Kidney tubule cell (primary cell): ENCODE measurements around the gene BDH1.
A peak's percentile ranks its signal among the peaks of the same experiment; 100 is the strongest.

Source experiments
- DNase-seq: peaks from one replicate; pipeline ENCODE4 v3.0.0-alpha.2; 2018; ENCODE audit warnings: low spot score

The BDH1 gene

GRCh38 chr3:197547306-197548011 lies 8.3 kb downstream of the BDH1 start:
- peak; percentile 46 for DNase-seq

GRCh38 chr3:197546307-197547085 lies 9.3 kb downstream of the BDH1 start:
- peak; percentile 41 for DNase-seq

- DNase-seq, result no peak
Observed at GRCh38 chr3:197545571-197545970, 10.2 kb downstream of the BDH1 start.

- no peak for DNase-seq
Observed at GRCh38 chr3:197545101-197545500, 10.7 kb downstream of the BDH1 start.

GRCh38 chr3:197542741-197543454 lies 12.9 kb downstream of the BDH1 start:
- DNase-seq, result no peak

- no peak for DNase-seq
Observed at GRCh38 chr3:197541756-197542539, 13.8 kb downstream of the BDH1 start.

GRCh38 chr3:197540961-197541377 lies 14.8 kb downstream of the BDH1 start:
- no peak for DNase-seq

GRCh38 chr3:197539651-197540051 lies 16.1 kb downstream of the BDH1 start:
- DNase-seq, result peak; percentile 25

GRCh38 chr3:197533927-197534725 lies 21.6 kb downstream of the BDH1 start:
- DNase-seq, result no peak

- no peak for DNase-seq
Observed at GRCh38 chr3:197533396-197533795, 22.4 kb downstream of the BDH1 start.

GRCh38 chr3:197532388-197532787 lies 23.4 kb downstream of the BDH1 start:
- no peak for DNase-seq

GRCh38 chr3:197528190-197528589 lies 27.6 kb downstream of the BDH1 start:
- no peak for DNase-seq

GRCh38 chr3:197527569-197527968 lies 28.2 kb downstream of the BDH1 start:
- no peak for DNase-seq

- DNase-seq, result no peak
Observed at GRCh38 chr3:197525706-197526105, 30.1 kb downstream of the BDH1 start.

GRCh38 chr3:197524128-197524527 lies 31.6 kb downstream of the BDH1 start:
- no peak for DNase-seq

GRCh38 chr3:197523526-197523925 lies 32.2 kb downstream of the BDH1 start:
- DNase-seq, result no peak

- no peak for DNase-seq
Observed at GRCh38 chr3:197522881-197523441, 32.8 kb downstream of the BDH1 start.

GRCh38 chr3:197522183-197522715 lies 33.5 kb downstream of the BDH1 start:
- no peak for DNase-seq

- no peak for DNase-seq
Observed at GRCh38 chr3:197521277-197522182, 34.2 kb downstream of the BDH1 start.
